HL-60 (cell line): ENCODE data around the gene VWA2.

Experiments used
- DNase-seq, 2 experiments: peaks; one replicate each; pipeline ENCODE4 v3.0.0-alpha.2; 2010 to 2020; ENCODE audit warnings: low read depth in 1 of 2, low spot score in 1 of 2
- H3K27ac ChIP-seq: fragments of 250-450 bp; sonication (Bioruptor Pico); replicated peaks from 2 replicates; pipeline ENCODE4 v1.5.1; 2020; ENCODE audit warnings: mild to moderate bottlenecking, moderate library complexity
- H3K27me3 ChIP-seq: fragments of 250-450 bp; sonication (Bioruptor Pico); 2 replicates; pipeline ENCODE4 v1.5.1; 2021; ENCODE audit warnings: mild to moderate bottlenecking, moderate library complexity; ENCODE audit not compliant: insufficient read depth, poor library complexity, severe bottlenecking
- H3K4me3 ChIP-seq: replicated peaks from 2 replicates; pipeline ENCODE4 v1.5.1; 2011; ENCODE audit warnings: mild to moderate bottlenecking, control low read depth, low read length; ENCODE audit not compliant: insufficient read depth
- GABPA ChIP-seq: IDR thresholded peaks from 2 replicates; pipeline ENCODE4 v1.6.1; 2012; ENCODE audit warnings: low read depth
- POLR2AphosphoS5 ChIP-seq: IDR thresholded peaks from 2 replicates; pipeline ENCODE4 v1.6.1; 2012; ENCODE audit warnings: low read depth
- REST ChIP-seq: IDR thresholded peaks from 2 replicates; pipeline ENCODE4 v1.6.1; 2012; ENCODE audit warnings: low read depth; ENCODE audit not compliant: insufficient replicate concordance
- SPI1 ChIP-seq: IDR thresholded peaks from 2 replicates; pipeline ENCODE4 v1.6.1; 2012; ENCODE audit warnings: low read depth, mild to moderate bottlenecking, borderline replicate concordance
- TF ChIP-seq, protein P1 (sequence below): IDR thresholded peaks from one replicate; pipeline ENCODE4 v1.5.1; 2011; ENCODE audit warnings: low read length, control low read depth, inconsistent platforms; ENCODE audit not compliant: insufficient read depth

Gene VWA2

DNA sequence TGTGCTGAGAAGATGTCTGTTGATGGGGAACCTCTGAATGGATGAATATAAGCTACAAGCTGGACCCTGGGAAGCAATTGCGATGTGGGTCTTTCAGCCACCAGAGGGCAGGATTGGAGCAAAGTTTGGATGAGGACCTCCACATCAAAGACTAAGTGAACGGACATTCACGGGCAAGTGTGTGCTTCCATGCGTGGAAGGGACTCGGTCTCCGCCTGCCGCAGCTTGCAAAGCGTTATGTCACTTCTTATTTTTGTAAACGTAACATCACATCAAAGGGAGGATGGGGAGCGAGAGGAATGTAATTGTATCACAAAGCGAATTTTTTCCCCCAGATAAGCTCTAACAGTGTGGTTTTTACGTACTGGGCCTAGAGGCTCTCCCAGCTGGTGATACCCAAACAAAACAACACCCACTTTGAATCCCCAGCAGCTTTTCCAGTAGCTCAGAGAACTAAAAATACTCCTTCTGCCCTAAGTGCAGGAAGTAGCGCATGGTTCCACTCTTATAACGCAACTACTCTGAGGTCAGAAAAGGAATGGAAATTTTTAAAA lies 65.0 kb downstream of the VWA2 start:
- H3K27ac ChIP-seq: no peak overlapping the region
- peak; percentile 35 to 74 for DNase-seq
- H3K27me3 ChIP-seq: no peaks in the 10 kb centered on the region
- peak overlapping the region; percentile 8 for H3K4me3 ChIP-seq
- TF ChIP-seq, protein P1, sequence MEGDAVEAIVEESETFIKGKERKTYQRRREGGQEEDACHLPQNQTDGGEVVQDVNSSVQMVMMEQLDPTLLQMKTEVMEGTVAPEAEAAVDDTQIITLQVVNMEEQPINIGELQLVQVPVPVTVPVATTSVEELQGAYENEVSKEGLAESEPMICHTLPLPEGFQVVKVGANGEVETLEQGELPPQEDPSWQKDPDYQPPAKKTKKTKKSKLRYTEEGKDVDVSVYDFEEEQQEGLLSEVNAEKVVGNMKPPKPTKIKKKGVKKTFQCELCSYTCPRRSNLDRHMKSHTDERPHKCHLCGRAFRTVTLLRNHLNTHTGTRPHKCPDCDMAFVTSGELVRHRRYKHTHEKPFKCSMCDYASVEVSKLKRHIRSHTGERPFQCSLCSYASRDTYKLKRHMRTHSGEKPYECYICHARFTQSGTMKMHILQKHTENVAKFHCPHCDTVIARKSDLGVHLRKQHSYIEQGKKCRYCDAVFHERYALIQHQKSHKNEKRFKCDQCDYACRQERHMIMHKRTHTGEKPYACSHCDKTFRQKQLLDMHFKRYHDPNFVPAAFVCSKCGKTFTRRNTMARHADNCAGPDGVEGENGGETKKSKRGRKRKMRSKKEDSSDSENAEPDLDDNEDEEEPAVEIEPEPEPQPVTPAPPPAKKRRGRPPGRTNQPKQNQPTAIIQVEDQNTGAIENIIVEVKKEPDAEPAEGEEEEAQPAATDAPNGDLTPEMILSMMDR: peak; percentile 82
- no peak for TF ChIP-seq SPI1

DNA sequence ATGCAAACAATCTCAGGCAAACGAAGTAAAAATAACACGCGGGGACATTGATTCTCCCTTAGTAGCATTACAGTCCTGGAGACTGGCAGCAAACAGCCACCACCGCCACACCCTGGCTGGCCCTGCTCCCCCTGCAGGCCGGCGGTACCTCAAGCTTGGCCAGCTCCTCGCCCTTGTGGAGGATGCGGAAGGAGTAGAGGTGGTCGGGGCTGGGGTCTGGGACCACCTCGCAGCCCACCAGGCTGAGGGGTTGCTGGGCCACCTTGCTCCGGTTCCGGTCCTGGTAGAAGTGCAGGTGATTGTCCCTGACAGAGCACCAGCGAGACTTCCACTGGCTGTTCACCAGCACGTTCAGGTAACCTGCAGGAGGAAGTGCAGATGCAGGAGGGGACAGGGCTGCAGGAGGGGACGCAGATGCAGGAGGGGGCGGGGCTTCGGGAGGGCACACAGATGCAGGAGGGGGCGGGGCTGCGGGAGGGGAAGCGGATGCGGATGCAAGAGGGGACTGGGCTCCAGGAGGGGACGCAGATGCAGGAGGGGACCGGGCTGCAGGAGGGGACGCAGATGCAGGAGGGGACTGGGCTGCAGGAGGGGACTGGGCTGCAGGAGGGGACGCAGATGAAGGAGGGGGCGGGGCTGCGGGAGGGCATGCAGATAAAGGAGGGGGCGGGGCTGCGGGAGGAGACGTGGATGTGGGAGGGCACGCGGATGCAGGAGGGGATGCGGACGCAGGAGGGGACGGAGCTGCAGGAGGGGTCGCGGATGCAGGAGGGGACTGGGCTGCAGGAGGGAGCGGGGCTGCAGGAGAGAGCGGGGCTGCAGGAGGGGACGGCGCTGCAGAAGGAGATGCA lies 65.7 kb downstream of the VWA2 start:
- peak overlapping the region; percentile 8 for H3K4me3 ChIP-seq
- peak; percentile 38 to 42 for DNase-seq
- no peaks in the 10 kb centered on the region for H3K27me3 ChIP-seq
- no peak overlapping the region for H3K27ac ChIP-seq
- TF ChIP-seq, protein P1: no peak
- TF ChIP-seq POLR2AphosphoS5 (no peak), SPI1 (no peak), REST (no peak)

DNA sequence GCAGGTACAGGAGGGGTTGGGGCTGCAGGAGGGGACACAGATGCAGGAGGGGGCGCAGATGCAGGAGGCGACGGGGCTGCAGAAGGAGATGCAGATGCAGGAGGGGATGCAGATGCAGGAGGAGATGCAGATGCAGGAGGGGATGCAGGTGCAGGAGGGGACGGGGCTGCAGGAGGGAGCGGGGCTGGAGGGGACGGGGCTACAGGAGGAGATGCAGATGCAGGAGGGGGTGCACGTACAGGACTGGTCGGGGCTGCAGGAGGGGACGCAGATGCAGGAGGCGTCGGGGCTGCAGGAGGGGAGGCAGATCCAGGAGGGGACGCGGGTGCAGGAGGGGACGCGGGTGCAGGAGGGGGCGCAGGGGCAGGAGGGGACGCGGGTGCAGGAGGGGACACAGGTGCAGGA lies 66.5 kb downstream of the VWA2 start:
- no peaks in the 10 kb centered on the region for H3K27me3 ChIP-seq
- no peak for DNase-seq
- no peak for TF ChIP-seq GABPA
- no peak for TF ChIP-seq REST
- no peak for TF ChIP-seq POLR2AphosphoS5
- TF ChIP-seq SPI1: no peak
- TF ChIP-seq, protein P1: no peak
- no peak overlapping the region for H3K27ac ChIP-seq
- H3K4me3 ChIP-seq: no peak overlapping the region
